Endothelial cell of umbilical vein (primary cell): ENCODE results near the gene LMO1. TPM values are rescaled to one million over a fixed set of nuclear protein-coding genes. Genes with fewer than 3 reads are reported as not detected.

ENCODE experiments used
- BruUV-seq: library from RNA; stranded (reverse); fragments of 400-500 nt; replicated peaks from 2 replicates; lab custom pipeline; 2021; lab: Mats Ljungman, UMichigan
- CTCF ChIA-PET: fragments of 300-600, 350-600 bp; sonication (Branson Sonifier 250); formaldehyde crosslinking; loops from one replicate; lab custom pipeline; 2021; ENCODE audit warnings: antibody characterized with exemption, inconsistent platforms; lab: Charles Lee
- POLR2A ChIA-PET: fragments of 300-600, 350-600 bp; sonication (Branson Sonifier 250); formaldehyde crosslinking; loops from one replicate; lab custom pipeline; 2021; ENCODE audit warnings: antibody characterized with exemption, inconsistent platforms; lab: Charles Lee
- DNase-seq: peaks from one replicate; pipeline ENCODE4 v3.0.0-alpha.2; 2011; ENCODE audit warnings: low read depth, low spot score
- FAIRE-seq: peaks from 2 replicates; lab custom pipeline; 2011; peaks lifted over from hg19 to GRCh38; lab: Jason Lieb, UNC
- H2AFZ ChIP-seq: 2 replicates; pipeline ENCODE4 v1.6.0; 2012; ENCODE audit warnings: low read depth, low read length, control low read depth, inconsistent platforms
- H3K27ac ChIP-seq: 2 replicates; pipeline ENCODE4 v1.5.1; 2011; ENCODE audit warnings: low read depth, mild to moderate bottlenecking, control low read depth, low read length, moderate library complexity; ENCODE audit not compliant: insufficient read depth
- H3K27me3 ChIP-seq, 2 experiments: 2 replicates each; pipeline versions ENCODE4 v1.6.0 to v1.6.1; 2011; ENCODE audit warnings: low read length in 2 of 2, mixed read lengths in 1 of 2; ENCODE audit not compliant: control insufficient read depth in 2 of 2, insufficient read depth in 2 of 2
- H3K36me3 ChIP-seq, 2 experiments: 2 replicates in 1 of 2; 3 replicates in 1 of 2; pipeline ENCODE4 v1.5.1; 2011; ENCODE audit warnings: low read length in 2 of 2, mild to moderate bottlenecking in 1 of 2, moderate library complexity in 1 of 2; ENCODE audit not compliant: control insufficient read depth in 2 of 2, insufficient read depth in 2 of 2; ENCODE audit errors: extremely low read depth in 1 of 2
- H3K4me1 ChIP-seq: 3 replicates; pipeline ENCODE4 v1.5.1; 2011; ENCODE audit warnings: mild to moderate bottlenecking, low read length; ENCODE audit not compliant: control insufficient read depth, insufficient read depth; ENCODE audit errors: extremely low read depth
- H3K4me2 ChIP-seq: 2 replicates; pipeline ENCODE4 v1.6.1; 2011; ENCODE audit warnings: low read length, control low read depth, mixed read lengths; ENCODE audit not compliant: insufficient read depth
- H3K4me3 ChIP-seq, 3 experiments: fragments of 200-600 bp in 1 of 3; sonication (generic), shearing (Covaris generic) in 1 of 3; replicated peaks in 1 of 3; 2 replicates each; pipeline ENCODE4 v1.5.1; 2011 to 2016; ENCODE audit warnings: control low read depth in 3 of 3, low read length in 3 of 3, mild to moderate bottlenecking in 2 of 3, inconsistent platforms in 1 of 3, low read depth in 1 of 3, moderate library complexity in 1 of 3; ENCODE audit not compliant: insufficient read depth in 1 of 3
- H3K79me2 ChIP-seq: 2 replicates; pipeline ENCODE4 v1.6.0; 2012; ENCODE audit warnings: low read length, inconsistent platforms; ENCODE audit not compliant: control insufficient read depth, insufficient read depth
- H3K9ac ChIP-seq: replicated peaks from 2 replicates; pipeline ENCODE3; 2011; ENCODE audit warnings: low read length, control low read depth; ENCODE audit not compliant: insufficient read depth; ENCODE audit errors: extremely low read depth
- H3K9me1 ChIP-seq: replicated peaks from 3 replicates; pipeline ENCODE4 v1.6.0; 2011; ENCODE audit warnings: mild to moderate bottlenecking, low read length; ENCODE audit not compliant: control insufficient read depth, insufficient read depth; ENCODE audit errors: extremely low read depth
- H3K9me3 ChIP-seq: replicated peaks from 2 replicates; pipeline ENCODE4 v1.5.1; 2012; ENCODE audit warnings: low read length, inconsistent platforms; ENCODE audit not compliant: control insufficient read depth, insufficient read depth
- H4K20me1 ChIP-seq: replicated peaks from 2 replicates; pipeline ENCODE3; 2011; ENCODE audit warnings: mild to moderate bottlenecking, low read length; ENCODE audit not compliant: control insufficient read depth, insufficient read depth; ENCODE audit errors: extremely low read depth
- CTCF ChIP-seq, 2 donors: IDR thresholded peaks; 1 replicate in 1 of 2; 2 replicates in 1 of 2; pipeline ENCODE4 v1.5.1; 2011; ENCODE audit warnings: low read length in 2 of 2, mild to moderate bottlenecking in 2 of 2, moderate library complexity in 2 of 2, control low read depth in 1 of 2, inconsistent platforms in 1 of 2, low read depth in 1 of 2; ENCODE audit not compliant: insufficient read depth in 1 of 2; ENCODE audit errors: extremely low read depth in 1 of 2
- EZH2 ChIP-seq: IDR thresholded peaks from 2 replicates; pipeline ENCODE4 v1.6.1; 2012; ENCODE audit warnings: borderline replicate concordance, low read depth, mild to moderate bottlenecking, moderate library complexity, low read length, inconsistent platforms; ENCODE audit not compliant: severe bottlenecking
- FOS ChIP-seq: IDR thresholded peaks from 2 replicates; pipeline ENCODE4 v1.6.1; 2011; ENCODE audit warnings: mild to moderate bottlenecking, low read length, moderate library complexity, borderline replicate concordance; ENCODE audit not compliant: insufficient read depth
- GATA2 ChIP-seq: IDR thresholded peaks from 2 replicates; pipeline ENCODE4 v1.7.0; 2011; ENCODE audit warnings: low read depth, mild to moderate bottlenecking, moderate library complexity, mixed read lengths, low read length; ENCODE audit not compliant: insufficient read length, insufficient read depth
- JUN ChIP-seq: IDR thresholded peaks from 2 replicates; pipeline ENCODE4 v1.6.1; 2011; ENCODE audit warnings: borderline replicate concordance, low read depth; ENCODE audit not compliant: insufficient read length, insufficient read depth
- MYC ChIP-seq: IDR thresholded peaks from one replicate; pipeline ENCODE4 v1.6.1; 2011; ENCODE audit warnings: mild to moderate bottlenecking, low read depth, low read length
- POLR2A ChIP-seq: IDR thresholded peaks from 2 replicates; pipeline ENCODE4 v1.6.1; 2012; ENCODE audit warnings: low read depth, mild to moderate bottlenecking, control low read depth, low read length
- POLR2AphosphoS5 ChIP-seq: IDR thresholded peaks from 2 replicates; pipeline ENCODE4 v1.6.1; 2012; ENCODE audit warnings: low read depth, mild to moderate bottlenecking, control low read depth, low read length, moderate library complexity; ENCODE audit not compliant: insufficient read depth
- dilution Hi-C: fragments of 300-500 bp; cut with MboI; formaldehyde crosslinking; loops from one replicate; pipeline ENCODE4 v1.15.0; 2019; ENCODE audit warnings: low sequenced_read_pairs; ENCODE audit not compliant: extremely low pct_ligation_motif_present
- intact Hi-C: fragments of 100-400 bp; cut with micrococcal nuclease; formaldehyde crosslinking; loops from one replicate; pipeline ENCODE4 v1.10.0; 2022
- polyA plus RNA-seq, 4 experiments: library from polyadenylated mRNA; depleted of rRNA in 3 of 4; stranded (reverse) in 3 of 4; unstranded in 1 of 4; fragments of >200 nt; gene quantifications; 2 replicates each; pipeline versions ENCODE4 v1.2.1 to v1.2.3, GENCODE V29; 2011 to 2012; ENCODE audit warnings: missing spikeins in 1 of 4
- total RNA-seq: library from RNA; stranded (reverse); gene quantifications from 2 replicates; pipeline ENCODE4 v1.2.3, GENCODE V29; 2021
- TF ChIP-seq, protein P1 (sequence below): IDR thresholded peaks from 2 replicates; pipeline ENCODE4 v1.6.1; 2011; ENCODE audit not compliant: insufficient read depth, insufficient read length

LMO1 gene
- total and polyA plus RNA-seq, 2 donors (not counting 3 experiments of a cell fraction or from before 2014, with no cell fraction given) = not detected

GRCh38 chr11:8260202-8260966 is 3.3 kb downstream of the LMO1 start:
- TF ChIP-seq MYC = no peak
- TF ChIP-seq EZH2 = no peak
- TF ChIP-seq FOS = no peak
- TF ChIP-seq POLR2A = no peak
- no peak for TF ChIP-seq POLR2AphosphoS5
- no peak for TF ChIP-seq JUN
- no peak for TF ChIP-seq CTCF (IDR thresholded peaks at IDR 0.05; ENCODE audit: extremely low read depth in 1 of 2, insufficient read depth in 1 of 2, low read depth in 1 of 2, low read length in 2 of 2)
- TF ChIP-seq, protein P1, sequence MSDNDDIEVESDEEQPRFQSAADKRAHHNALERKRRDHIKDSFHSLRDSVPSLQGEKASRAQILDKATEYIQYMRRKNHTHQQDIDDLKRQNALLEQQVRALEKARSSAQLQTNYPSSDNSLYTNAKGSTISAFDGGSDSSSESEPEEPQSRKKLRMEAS = no peak
- TF ChIP-seq GATA2 = no peak
- Histone ChIP-seq H3K4me2 (no peak overlapping the region), H4K20me1 (no peaks in the 10 kb centered on the region), H3K36me3 (no peaks in the 10 kb centered on the region), H3K4me1 (peaks cover 4% of the 10 kb centered on the region), H2AFZ (no peak overlapping the region), H3K79me2 (no peaks in the 10 kb centered on the region), H3K9ac (no peak overlapping the region), H3K9me1 (no peaks in the 10 kb centered on the region), H3K9me3 (no peaks in the 10 kb centered on the region), H3K27me3 (peaks cover 32 to 36% of the 10 kb centered on the region in 2 experiments), H3K27ac (no peak overlapping the region), H3K4me3 (no peak overlapping the region)
- DNase-seq (no peak), FAIRE-seq (no peak)
- ChIA-PET POLR2A (no interaction called here), CTCF (interaction anchor here (1.0 to 1.5 kb wide), 2 partner anchors 41 to 68 kb away, joined by 3 read pairs; no protein-coding TSS in a partner anchor)
- intact Hi-C loops (loop anchor here (5.0 kb wide), 1 partner anchor 53 kb away; no protein-coding TSS in a partner anchor), dilution Hi-C loops (no loop called here)
- no TSS peak for BruUV-seq
